ENCODE results near the gene BRF1. TPM values are rescaled to one million over a fixed set of nuclear protein-coding genes. Genes with fewer than 3 reads are reported as not detected.

Gene BRF1
- polyA plus RNA-seq, 1 of the 3 experiments (the other 2 are of a cell fraction) = 15.7 TPM

DNA sequence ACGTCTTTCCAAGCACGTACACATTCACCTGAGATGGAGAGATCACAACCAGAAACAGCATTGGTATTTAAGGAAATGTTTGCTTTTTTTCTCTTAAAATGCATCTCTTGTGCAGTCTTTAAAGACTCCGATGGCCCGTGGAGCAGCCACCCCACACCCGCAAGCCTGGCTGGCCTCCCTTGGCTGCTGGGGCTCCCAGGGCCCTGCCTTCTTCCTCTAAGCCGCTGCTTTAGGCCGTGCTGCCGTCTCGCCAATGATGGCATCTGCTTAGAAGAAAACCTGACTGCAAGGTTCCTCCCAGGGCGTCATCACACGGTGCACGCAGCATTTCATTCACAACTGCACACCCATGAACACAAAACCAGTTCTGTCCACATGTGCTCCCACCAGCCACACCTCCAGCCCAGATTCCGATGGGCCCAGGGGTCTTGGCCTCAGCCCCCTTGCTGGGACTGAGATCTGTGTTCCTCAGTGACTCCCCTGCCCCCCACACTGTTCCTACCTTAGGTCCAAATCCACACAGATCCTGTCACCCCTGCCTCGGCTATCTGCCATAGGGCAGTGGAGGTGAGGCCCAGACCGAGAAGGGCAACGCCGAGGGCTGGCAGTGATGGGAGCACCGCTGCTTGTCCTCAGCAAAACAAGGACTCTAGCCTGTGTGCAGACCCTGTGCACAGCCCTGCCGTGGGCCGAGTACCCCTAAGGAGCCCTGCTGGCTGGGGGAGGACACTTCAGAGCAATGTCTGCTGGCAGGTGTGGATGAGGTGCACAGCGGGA, 48.1 kb downstream of the BRF1 start:
- H4K20me1 ChIP-seq (ENCODE audit: insufficient read depth) = 0 out of 2 replicates have a peak, but pooled peaks cover 5% of the 10 kb centered on the region
- no peak overlapping the region for H3K27ac ChIP-seq (ENCODE audit: low read depth in 2 of 2, low read length in 1 of 2)
- no peaks in the 10 kb centered on the region for H3K9me2 ChIP-seq
- ChIA-PET POLR2A (no interaction called here), CTCF (no interaction called here)
- peaks cover 5 to 43% of the 10 kb centered on the region in 2 experiments for H3K36me3 ChIP-seq (replicated peaks in 1 of 2; ENCODE audit: control insufficient read depth in 1 of 2, insufficient read depth in 2 of 2, low read length in 1 of 2)
- H3K4me2 ChIP-seq = no peak overlapping the region
- no peak for TF ChIP-seq TEAD4 (IDR thresholded peaks at IDR 0.05; ENCODE audit: borderline replicate concordance, insufficient read depth)
- TF ChIP-seq JUND (IDR thresholded peaks at IDR 0.05) = no peak
- TF ChIP-seq USF2 (IDR thresholded peaks at IDR 0.05; ENCODE audit: borderline replicate concordance, low read depth, low read length) = no peak
- TF ChIP-seq, protein P1, sequence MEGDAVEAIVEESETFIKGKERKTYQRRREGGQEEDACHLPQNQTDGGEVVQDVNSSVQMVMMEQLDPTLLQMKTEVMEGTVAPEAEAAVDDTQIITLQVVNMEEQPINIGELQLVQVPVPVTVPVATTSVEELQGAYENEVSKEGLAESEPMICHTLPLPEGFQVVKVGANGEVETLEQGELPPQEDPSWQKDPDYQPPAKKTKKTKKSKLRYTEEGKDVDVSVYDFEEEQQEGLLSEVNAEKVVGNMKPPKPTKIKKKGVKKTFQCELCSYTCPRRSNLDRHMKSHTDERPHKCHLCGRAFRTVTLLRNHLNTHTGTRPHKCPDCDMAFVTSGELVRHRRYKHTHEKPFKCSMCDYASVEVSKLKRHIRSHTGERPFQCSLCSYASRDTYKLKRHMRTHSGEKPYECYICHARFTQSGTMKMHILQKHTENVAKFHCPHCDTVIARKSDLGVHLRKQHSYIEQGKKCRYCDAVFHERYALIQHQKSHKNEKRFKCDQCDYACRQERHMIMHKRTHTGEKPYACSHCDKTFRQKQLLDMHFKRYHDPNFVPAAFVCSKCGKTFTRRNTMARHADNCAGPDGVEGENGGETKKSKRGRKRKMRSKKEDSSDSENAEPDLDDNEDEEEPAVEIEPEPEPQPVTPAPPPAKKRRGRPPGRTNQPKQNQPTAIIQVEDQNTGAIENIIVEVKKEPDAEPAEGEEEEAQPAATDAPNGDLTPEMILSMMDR (IDR thresholded peaks at IDR 0.05) = no peak
- TF ChIP-seq, protein P2, sequence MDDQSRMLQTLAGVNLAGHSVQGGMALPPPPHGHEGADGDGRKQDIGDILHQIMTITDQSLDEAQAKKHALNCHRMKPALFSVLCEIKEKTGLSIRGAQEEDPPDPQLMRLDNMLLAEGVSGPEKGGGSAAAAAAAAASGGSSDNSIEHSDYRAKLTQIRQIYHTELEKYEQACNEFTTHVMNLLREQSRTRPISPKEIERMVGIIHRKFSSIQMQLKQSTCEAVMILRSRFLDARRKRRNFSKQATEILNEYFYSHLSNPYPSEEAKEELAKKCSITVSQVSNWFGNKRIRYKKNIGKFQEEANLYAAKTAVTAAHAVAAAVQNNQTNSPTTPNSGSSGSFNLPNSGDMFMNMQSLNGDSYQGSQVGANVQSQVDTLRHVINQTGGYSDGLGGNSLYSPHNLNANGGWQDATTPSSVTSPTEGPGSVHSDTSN (IDR thresholded peaks at IDR 0.05) = no peak
- TF ChIP-seq SIN3A (IDR thresholded peaks at IDR 0.05; ENCODE audit: borderline replicate concordance, low read depth, low read length) = no peak
- TF ChIP-seq FOXJ3 (CRISPR knock-in tag; IDR thresholded peaks at IDR 0.05) = no peak
- no peak for TF ChIP-seq RFX5 (IDR thresholded peaks at IDR 0.05; ENCODE audit: low read length)
- TF ChIP-seq, protein P3, sequence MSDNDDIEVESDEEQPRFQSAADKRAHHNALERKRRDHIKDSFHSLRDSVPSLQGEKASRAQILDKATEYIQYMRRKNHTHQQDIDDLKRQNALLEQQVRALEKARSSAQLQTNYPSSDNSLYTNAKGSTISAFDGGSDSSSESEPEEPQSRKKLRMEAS (IDR thresholded peaks at IDR 0.05; ENCODE audit: low read depth) = no peak
- TF ChIP-seq MXI1 (IDR thresholded peaks at IDR 0.05; ENCODE audit: low read depth, low read length) = no peak
- no peak for TF ChIP-seq NRF1 (IDR thresholded peaks at IDR 0.05; ENCODE audit: low read depth, low read length)
- TF ChIP-seq NFIC (IDR thresholded peaks at IDR 0.05; ENCODE audit: borderline replicate concordance) = no peak
- TF ChIP-seq EZH2phosphoT487 (IDR thresholded peaks at IDR 0.05; ENCODE audit: borderline replicate concordance, low read depth) = no peak
- WGBS (ENCODE audit: low lambda C conversion rate) = 94% methylated on average over 19 of the region's 21 CpGs
- no peaks in the 10 kb centered on the region for H3K27me3 ChIP-seq (ENCODE audit: insufficient read depth)
- H3K79me2 ChIP-seq (ENCODE audit: insufficient read depth) = peaks cover 8% of the 10 kb centered on the region; the same call in 1 of the 2 replicates
- H2AFZ ChIP-seq (ENCODE audit: low read depth) = no peak overlapping the region
- no peak for DNase-seq
- H3K9me3 ChIP-seq = no peaks in the 10 kb centered on the region
- no peaks in the 10 kb centered on the region for H3F3A ChIP-seq (replicated peaks; ENCODE audit: insufficient read depth)
- no peak overlapping the region for H3K4me3 ChIP-seq (ENCODE audit: low read depth in 2 of 2, low read length in 1 of 2)
- H3K4me1 ChIP-seq (ENCODE audit: control insufficient read depth in 1 of 2, insufficient read depth in 2 of 2, low read depth in 1 of 2, low read length in 1 of 2) = peaks cover 3 to 8% of the 10 kb centered on the region in 2 experiments; a peak in 2 of 4 replicates
- no peak overlapping the region for H3K9ac ChIP-seq

Data from SK-N-SH (cell line).